ENCODE data around the gene LRRC28. TPM values are rescaled to one million over a fixed set of nuclear protein-coding genes. Genes with fewer than 3 reads are reported as not detected.

Gene LRRC28
- total RNA-seq, 4 donors from 2014 or later = 29.3 to 39.7 (median 34.8) TPM

GRCh38 chr15:99335508-99335907, 84.2 kb downstream of the LRRC28 start:
- no peak for DNase-seq (ENCODE audit: low spot score in 2 of 2)
- TF ChIP-seq POLR2A (IDR thresholded peaks at IDR 0.05) (no peak), CTCF (IDR thresholded peaks at IDR 0.05) (no peak)
- intact Hi-C loops (cut with DNase I; ENCODE audit: low total_unique reads) = no loop called here
- H3K4me3 ChIP-seq (ENCODE audit: low read depth, poor library complexity, severe bottlenecking) = no peak overlapping the region

GRCh38 chr15:99336794-99337193, 85.5 kb downstream of the LRRC28 start:
- intact Hi-C loops (cut with DNase I; ENCODE audit: low total_unique reads) = no loop called here
- H3K4me3 ChIP-seq (ENCODE audit: low read depth, poor library complexity, severe bottlenecking) = no peak overlapping the region
- no peak for TF ChIP-seq CTCF (IDR thresholded peaks at IDR 0.05)
- no peak for TF ChIP-seq POLR2A (IDR thresholded peaks at IDR 0.05)
- WGBS, 2 donors = 84 to 100% methylated on average over 1 of the region's 1 CpG
- DNase-seq (ENCODE audit: low spot score in 2 of 2) = no peak

GRCh38 chr15:99340347-99340746, 89.1 kb downstream of the LRRC28 start:
- WGBS, 2 donors = 90 to 95% methylated on average over 3 of the region's 3 CpGs
- H3K4me3 ChIP-seq (ENCODE audit: low read depth, poor library complexity, severe bottlenecking) = no peak overlapping the region
- TF ChIP-seq CTCF (IDR thresholded peaks at IDR 0.05) = no peak
- TF ChIP-seq POLR2A (IDR thresholded peaks at IDR 0.05) = no peak
- intact Hi-C loops (cut with DNase I; ENCODE audit: low total_unique reads) = no loop called here
- DNase-seq (ENCODE audit: low spot score in 2 of 2) = no peak

GRCh38 chr15:99341786-99342185, 90.5 kb downstream of the LRRC28 start:
- TF ChIP-seq POLR2A (IDR thresholded peaks at IDR 0.05) (no peak), CTCF (IDR thresholded peaks at IDR 0.05) (no peak)
- 56 to 64% methylated on average over 1 of the region's 1 CpG for WGBS, 2 donors

GRCh38 chr15:99343208-99343607, 91.9 kb downstream of the LRRC28 start:
- no peak for DNase-seq (ENCODE audit: low spot score in 2 of 2)
- intact Hi-C loops (cut with DNase I; ENCODE audit: low total_unique reads) = no loop called here
- TF ChIP-seq CTCF (IDR thresholded peaks at IDR 0.05) = no peak
- no peak for TF ChIP-seq POLR2A (IDR thresholded peaks at IDR 0.05)
- no peak overlapping the region for H3K4me3 ChIP-seq (ENCODE audit: low read depth, poor library complexity, severe bottlenecking)

More at GRCh38 chr15:99341786-99342185, 90.5 kb downstream of the LRRC28 start:
- no peak overlapping the region for H3K4me3 ChIP-seq (ENCODE audit: low read depth, poor library complexity, severe bottlenecking)
- intact Hi-C loops (cut with DNase I; ENCODE audit: low total_unique reads) = no loop called here
- no peak for DNase-seq (ENCODE audit: low spot score in 2 of 2)

GRCh38 chr15:99343881-99344551, 92.7 kb downstream of the LRRC28 start:
- DNase-seq (ENCODE audit: low spot score in 2 of 2) = no peak
- WGBS, 2 donors = 69 to 78% methylated on average over 9 of the region's 9 CpGs

More at GRCh38 chr15:99343881-99344551, 92.7 kb downstream of the LRRC28 start:
- TF ChIP-seq CTCF (IDR thresholded peaks at IDR 0.05) (no peak), POLR2A (IDR thresholded peaks at IDR 0.05) (no peak)
- intact Hi-C loops (cut with DNase I; ENCODE audit: low total_unique reads) = no loop called here
- no peak overlapping the region for H3K4me3 ChIP-seq (ENCODE audit: low read depth, poor library complexity, severe bottlenecking)

Measured in lower leg skin (tissue), 4 donors.